Activated T-cell treated with anti-CD3 and anti-CD28 coated beads, Interleukin-2, amount 50 U/mL, for 24 hours (primary cell): ENCODE measurements around the gene CLEC1A.

Source experiments
- DNase-seq: peaks from one replicate; pipeline ENCODE4 v3.0.0-alpha.2; 2020
- H3K27ac Mint-ChIP-seq: 2 replicates; pipeline ENCODE4 v1.8.0; 2020; ENCODE audit warnings: mild to moderate bottlenecking, mixed read lengths
- H3K27me3 Mint-ChIP-seq: 2 replicates; pipeline ENCODE4 v1.8.0; 2020; ENCODE audit warnings: mixed read lengths
- H3K36me3 Mint-ChIP-seq: 2 replicates; pipeline ENCODE4 v1.8.0; 2020; ENCODE audit warnings: low read depth, mixed read lengths
- H3K4me1 Mint-ChIP-seq: 2 replicates; pipeline ENCODE4 v1.8.0; 2020; ENCODE audit warnings: low read depth, mixed read lengths
- H3K4me3 Mint-ChIP-seq: 2 replicates; pipeline ENCODE4 v1.8.0; 2020; ENCODE audit warnings: mild to moderate bottlenecking, moderate library complexity, mixed read lengths
- H3K9me3 Mint-ChIP-seq: 2 replicates; pipeline ENCODE4 v1.8.0; 2020; ENCODE audit warnings: mixed read lengths

Gene CLEC1A

GRCh38 chr12:10086387-10086786 lies 12.4 kb downstream of the CLEC1A start:
- Mint-ChIP-seq H3K36me3 (peaks cover 2% of the 10 kb centered on the region), H3K27me3 (peaks cover 20% of the 10 kb centered on the region), H3K4me3 (no peak overlapping the region), H3K9me3 (peaks cover 9% of the 10 kb centered on the region), H3K27ac (no peak overlapping the region), H3K4me1 (peaks cover 5% of the 10 kb centered on the region)
- DNase-seq, result no peak

GRCh38 chr12:10084733-10085132 lies 14.1 kb downstream of the CLEC1A start:
- no peak overlapping the region for H3K27ac Mint-ChIP-seq
- H3K36me3 Mint-ChIP-seq, result peaks cover 2% of the 10 kb centered on the region
- H3K9me3 Mint-ChIP-seq, result peaks cover 9% of the 10 kb centered on the region
- no peak for DNase-seq
- peaks cover 1% of the 10 kb centered on the region for H3K4me1 Mint-ChIP-seq
- peaks cover 21% of the 10 kb centered on the region for H3K27me3 Mint-ChIP-seq
- no peak overlapping the region for H3K4me3 Mint-ChIP-seq

- H3K4me3 Mint-ChIP-seq, result no peak overlapping the region
- H3K9me3 Mint-ChIP-seq, result peaks cover 9% of the 10 kb centered on the region
- H3K36me3 Mint-ChIP-seq, result peaks cover 2% of the 10 kb centered on the region
- no peak overlapping the region for H3K27ac Mint-ChIP-seq
- H3K27me3 Mint-ChIP-seq, result peaks cover 14% of the 10 kb centered on the region
- no peak for DNase-seq
- no peaks in the 10 kb centered on the region for H3K4me1 Mint-ChIP-seq
Measured at GRCh38 chr12:10082117-10082874, 16.5 kb downstream of the CLEC1A start.

- no peaks in the 10 kb centered on the region for H3K36me3 Mint-ChIP-seq
- H3K4me3 Mint-ChIP-seq, result no peak overlapping the region
- H3K27me3 Mint-ChIP-seq, result peaks cover 6% of the 10 kb centered on the region
- no peak overlapping the region for H3K27ac Mint-ChIP-seq
- H3K4me1 Mint-ChIP-seq, result no peaks in the 10 kb centered on the region
- DNase-seq, result no peak
- H3K9me3 Mint-ChIP-seq, result no peaks in the 10 kb centered on the region
Measured at GRCh38 chr12:10075451-10075850, 23.3 kb downstream of the CLEC1A start.

- Mint-ChIP-seq H3K4me1 (no peaks in the 10 kb centered on the region), H3K36me3 (no peaks in the 10 kb centered on the region), H3K9me3 (no peaks in the 10 kb centered on the region), H3K27ac (no peak overlapping the region), H3K27me3 (peaks cover 19% of the 10 kb centered on the region), H3K4me3 (no peak overlapping the region)
- DNase-seq, result no peak
Measured at GRCh38 chr12:10073261-10073660, 25.5 kb downstream of the CLEC1A start.

- H3K36me3 Mint-ChIP-seq, result no peaks in the 10 kb centered on the region
- peaks cover 27% of the 10 kb centered on the region for H3K27me3 Mint-ChIP-seq
- H3K4me1 Mint-ChIP-seq, result no peaks in the 10 kb centered on the region
- no peak overlapping the region for H3K27ac Mint-ChIP-seq
- no peak for DNase-seq
- no peak overlapping the region for H3K4me3 Mint-ChIP-seq
- no peaks in the 10 kb centered on the region for H3K9me3 Mint-ChIP-seq
Measured at GRCh38 chr12:10072131-10072530, 26.7 kb downstream of the CLEC1A start.

GRCh38 chr12:10070380-10070779 lies 28.4 kb downstream of the CLEC1A start:
- Mint-ChIP-seq H3K27ac (no peak overlapping the region), H3K9me3 (no peaks in the 10 kb centered on the region), H3K4me3 (no peak overlapping the region), H3K4me1 (no peaks in the 10 kb centered on the region), H3K36me3 (no peaks in the 10 kb centered on the region), H3K27me3 (peaks cover 37% of the 10 kb centered on the region)
- DNase-seq, result no peak

- H3K27me3 Mint-ChIP-seq, result peaks cover 37% of the 10 kb centered on the region
- H3K9me3 Mint-ChIP-seq, result no peaks in the 10 kb centered on the region
- no peak overlapping the region for H3K27ac Mint-ChIP-seq
- no peaks in the 10 kb centered on the region for H3K4me1 Mint-ChIP-seq
- no peak for DNase-seq
- no peak overlapping the region for H3K4me3 Mint-ChIP-seq
- no peaks in the 10 kb centered on the region for H3K36me3 Mint-ChIP-seq
Measured at GRCh38 chr12:10069976-10070375, 28.8 kb downstream of the CLEC1A start.

GRCh38 chr12:10069099-10069498 lies 29.7 kb downstream of the CLEC1A start:
- Mint-ChIP-seq H3K4me3 (no peak overlapping the region), H3K27me3 (peaks cover 37% of the 10 kb centered on the region), H3K9me3 (no peaks in the 10 kb centered on the region), H3K36me3 (no peaks in the 10 kb centered on the region), H3K4me1 (no peaks in the 10 kb centered on the region), H3K27ac (no peak overlapping the region)
- no peak for DNase-seq

GRCh38 chr12:10068644-10069043 lies 30.1 kb downstream of the CLEC1A start:
- no peak overlapping the region for H3K27ac Mint-ChIP-seq
- no peak overlapping the region for H3K4me3 Mint-ChIP-seq
- no peak for DNase-seq
- no peaks in the 10 kb centered on the region for H3K36me3 Mint-ChIP-seq
- peaks cover 37% of the 10 kb centered on the region for H3K27me3 Mint-ChIP-seq
- no peaks in the 10 kb centered on the region for H3K4me1 Mint-ChIP-seq
- no peaks in the 10 kb centered on the region for H3K9me3 Mint-ChIP-seq

- DNase-seq, result no peak
- Mint-ChIP-seq H3K27me3 (peaks cover 37% of the 10 kb centered on the region), H3K4me1 (no peaks in the 10 kb centered on the region)
Measured at GRCh38 chr12:10067942-10068341, 30.8 kb downstream of the CLEC1A start.

GRCh38 chr12:10067264-10067663 lies 31.5 kb downstream of the CLEC1A start:
- Mint-ChIP-seq H3K27me3 (peaks cover 37% of the 10 kb centered on the region), H3K36me3 (no peaks in the 10 kb centered on the region), H3K4me3 (no peak overlapping the region), H3K9me3 (no peaks in the 10 kb centered on the region), H3K4me1 (no peaks in the 10 kb centered on the region), H3K27ac (no peak overlapping the region)
- DNase-seq, result no peak

More at GRCh38 chr12:10067942-10068341, 30.8 kb downstream of the CLEC1A start:
- H3K4me3 Mint-ChIP-seq, result no peak overlapping the region
- no peak overlapping the region for H3K27ac Mint-ChIP-seq
- no peaks in the 10 kb centered on the region for H3K36me3 Mint-ChIP-seq
- H3K9me3 Mint-ChIP-seq, result no peaks in the 10 kb centered on the region

- DNase-seq, result no peak
- Mint-ChIP-seq H3K27me3 (peaks cover 32% of the 10 kb centered on the region), H3K4me1 (no peaks in the 10 kb centered on the region), H3K9me3 (no peaks in the 10 kb centered on the region), H3K4me3 (no peak overlapping the region), H3K36me3 (no peaks in the 10 kb centered on the region), H3K27ac (no peak overlapping the region)
Measured at GRCh38 chr12:10065241-10065640, 33.5 kb downstream of the CLEC1A start.

- Mint-ChIP-seq H3K27ac (no peak overlapping the region), H3K36me3 (no peaks in the 10 kb centered on the region), H3K4me3 (no peak overlapping the region), H3K27me3 (peaks cover 12% of the 10 kb centered on the region), H3K4me1 (no peaks in the 10 kb centered on the region), H3K9me3 (no peaks in the 10 kb centered on the region)
- DNase-seq, result no peak
Measured at GRCh38 chr12:10058387-10058786, 40.4 kb downstream of the CLEC1A start.

- Mint-ChIP-seq H3K27ac (no peak overlapping the region), H3K27me3 (peaks cover 35% of the 10 kb centered on the region)
Measured at GRCh38 chr12:10052193-10052913, 46.4 kb downstream of the CLEC1A start.

More at GRCh38 chr12:10052193-10052913, 46.4 kb downstream of the CLEC1A start:
- H3K36me3 Mint-ChIP-seq, result no peaks in the 10 kb centered on the region
- peaks cover 7% of the 10 kb centered on the region for H3K4me1 Mint-ChIP-seq
- no peak for DNase-seq
- no peaks in the 10 kb centered on the region for H3K9me3 Mint-ChIP-seq
- no peak overlapping the region for H3K4me3 Mint-ChIP-seq
